GM19397 (cell line): ENCODE measurements around the gene ZNF440.
"Not testable (repeated sequence)": the region's sequence is repeated elsewhere in the genome, so short reads cannot be mapped to it uniquely, and the experiment has no call there.

Experiments
- ATAC-seq: cut with Tn5 transposase; IDR thresholded peaks from one replicate; pipeline ENCODE4 v1.9.1; 2021; ENCODE audit warnings: mild to moderate bottlenecking, moderate library complexity; ENCODE audit not compliant: unreplicated experiment

The ZNF440 gene

DNA sequence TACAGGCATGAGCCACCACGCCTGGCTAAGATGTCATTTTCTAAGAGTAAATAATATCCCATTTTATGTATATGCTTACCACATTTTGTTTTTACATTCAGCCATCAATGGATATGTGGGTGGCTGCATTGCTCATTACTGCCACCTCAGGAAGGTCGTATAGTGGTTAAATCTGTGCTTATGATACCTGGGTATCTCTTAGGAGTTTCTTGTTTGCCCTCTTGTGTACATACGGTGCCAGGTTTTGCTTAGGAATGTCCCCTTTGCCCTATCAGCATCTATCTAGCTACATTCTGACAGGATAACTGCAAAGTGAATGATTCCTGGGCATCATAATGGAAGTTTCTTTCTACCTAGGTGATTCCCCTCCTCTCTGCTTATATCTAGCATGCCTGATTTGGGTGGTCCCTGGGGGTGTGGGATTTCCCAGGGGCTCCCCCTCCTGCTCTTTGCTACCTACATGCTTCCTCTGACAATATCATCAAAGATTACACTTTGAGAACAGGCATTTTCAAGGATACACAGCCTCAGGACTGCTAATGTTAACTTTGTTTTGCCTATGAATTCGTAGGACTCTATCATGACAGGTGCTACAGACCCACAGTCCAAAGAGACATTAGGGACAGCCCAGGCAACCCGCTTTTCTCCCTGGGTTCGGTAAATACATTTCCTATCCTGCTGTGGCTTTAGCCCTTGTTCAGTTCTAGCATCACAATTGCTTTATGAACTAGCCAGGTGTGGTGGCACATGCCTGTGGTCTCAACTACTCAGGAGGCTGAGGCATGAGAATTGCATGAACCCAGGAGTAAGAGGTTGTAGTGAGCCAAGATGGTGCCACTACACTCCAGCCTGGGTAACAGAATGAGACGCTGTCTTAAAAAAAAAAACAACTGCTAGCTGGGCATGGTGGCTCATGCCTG is 15.1 kb downstream of the ZNF440 start:
- ATAC-seq, result not testable (repeated sequence)

DNA sequence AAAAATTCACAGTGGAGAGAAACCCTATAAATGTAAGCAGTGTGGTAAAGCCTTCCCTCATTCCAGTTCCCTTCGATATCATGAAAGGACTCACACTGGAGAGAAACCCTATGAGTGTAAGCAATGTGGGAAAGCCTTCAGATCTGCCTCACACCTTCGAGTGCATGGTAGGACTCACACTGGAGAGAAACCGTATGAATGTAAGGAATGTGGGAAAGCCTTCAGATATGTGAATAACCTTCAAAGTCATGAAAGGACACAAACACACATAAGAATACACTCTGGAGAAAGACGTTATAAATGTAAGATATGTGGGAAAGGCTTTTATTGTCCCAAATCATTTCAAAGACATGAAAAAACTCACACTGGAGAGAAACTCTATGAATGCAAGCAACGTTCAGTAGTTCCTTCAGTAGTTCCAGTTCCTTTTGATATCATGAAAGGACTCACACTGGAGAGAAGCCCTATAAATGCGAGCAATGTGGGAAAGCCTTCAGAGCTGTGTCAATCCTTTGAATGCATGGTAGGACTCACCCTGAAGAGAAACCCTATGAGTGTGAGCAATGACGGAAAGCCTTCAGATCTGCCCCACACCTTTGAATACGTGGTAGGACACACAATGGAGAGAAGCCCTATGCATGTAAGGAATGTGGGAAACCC is 18.3 kb downstream of the ZNF440 start:
- no peak for ATAC-seq

DNA sequence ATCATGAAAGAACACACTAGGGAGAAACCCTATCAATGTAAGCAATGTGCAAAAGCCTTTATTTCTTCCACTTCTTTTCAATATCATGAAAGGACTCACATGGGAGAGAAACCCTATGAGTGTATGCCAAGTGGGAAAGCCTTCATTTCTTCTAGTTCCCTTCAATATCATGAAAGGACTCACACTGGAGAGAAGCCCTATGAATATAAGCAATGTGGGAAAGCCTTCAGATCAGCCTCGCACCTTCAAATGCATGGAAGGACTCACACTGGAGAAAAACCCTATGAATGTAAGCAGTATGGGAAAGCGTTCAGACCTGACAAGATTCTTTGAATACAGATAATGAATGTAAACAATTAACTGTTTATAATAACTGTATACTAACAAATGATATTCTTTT is 19.5 kb downstream of the ZNF440 start:
- ATAC-seq, result no peak

DNA sequence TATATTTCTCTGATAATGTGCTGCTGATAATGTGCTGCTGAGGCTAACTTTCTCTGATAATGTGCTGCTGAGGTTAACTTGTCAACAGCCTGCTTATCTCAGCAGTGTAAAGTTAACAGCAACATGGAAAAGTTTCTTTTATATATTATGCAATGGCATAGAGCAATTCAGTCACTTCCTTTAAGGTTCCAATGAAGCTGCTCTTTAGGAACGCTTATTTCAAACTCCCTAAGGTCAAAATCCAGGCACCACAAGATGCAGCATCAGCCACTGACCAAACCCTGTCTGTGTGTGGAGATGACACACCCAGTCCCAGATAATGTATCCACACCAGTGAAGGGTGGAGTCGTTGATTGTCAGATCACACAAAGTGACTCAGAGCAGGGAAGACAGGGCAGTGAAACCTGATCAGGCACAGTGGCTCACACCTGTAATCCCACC is 21.6 kb downstream of the ZNF440 start:
- not testable (repeated sequence) for ATAC-seq

DNA sequence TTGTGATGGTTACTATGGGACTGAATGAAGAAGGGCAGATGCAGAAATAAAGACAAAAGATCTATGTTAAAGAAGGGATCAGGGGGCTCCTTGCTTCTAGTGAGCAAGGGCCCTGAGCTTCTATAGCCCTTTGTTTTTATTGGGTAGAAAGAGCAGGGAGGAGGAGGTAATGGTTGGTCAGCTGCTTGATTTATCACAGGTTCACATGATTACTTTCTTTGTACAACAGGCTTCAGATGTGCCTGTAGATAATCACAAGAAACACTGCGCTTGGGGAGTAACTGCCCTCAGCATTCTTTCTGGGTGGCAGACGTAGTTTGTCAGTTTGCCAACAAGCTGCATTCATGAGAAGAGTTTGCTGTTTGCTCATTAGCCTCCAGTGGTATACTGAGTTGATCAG is 29.6 kb downstream of the ZNF440 start:
- no peak for ATAC-seq

DNA sequence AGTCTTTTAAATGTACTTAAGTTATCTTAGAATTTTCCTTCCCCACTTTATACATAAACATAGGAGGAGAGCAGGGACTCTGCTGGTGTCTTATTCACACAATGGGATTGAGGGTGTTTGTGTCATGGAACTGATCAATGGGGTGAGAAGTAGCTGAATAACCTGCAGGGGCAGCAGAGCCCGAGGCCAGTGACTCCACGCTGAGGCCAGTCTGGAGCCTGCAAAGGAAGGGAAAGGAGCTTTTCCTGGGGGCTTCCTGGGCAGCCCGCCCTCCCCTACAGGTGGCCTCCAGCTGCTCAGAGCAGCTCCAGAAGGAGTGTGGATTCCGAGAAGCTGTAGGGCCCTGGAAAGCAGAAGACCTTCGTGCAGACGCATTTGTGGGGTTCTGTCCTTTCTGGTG is 33.5 kb downstream of the ZNF440 start:
- ATAC-seq, result not testable (repeated sequence)

DNA sequence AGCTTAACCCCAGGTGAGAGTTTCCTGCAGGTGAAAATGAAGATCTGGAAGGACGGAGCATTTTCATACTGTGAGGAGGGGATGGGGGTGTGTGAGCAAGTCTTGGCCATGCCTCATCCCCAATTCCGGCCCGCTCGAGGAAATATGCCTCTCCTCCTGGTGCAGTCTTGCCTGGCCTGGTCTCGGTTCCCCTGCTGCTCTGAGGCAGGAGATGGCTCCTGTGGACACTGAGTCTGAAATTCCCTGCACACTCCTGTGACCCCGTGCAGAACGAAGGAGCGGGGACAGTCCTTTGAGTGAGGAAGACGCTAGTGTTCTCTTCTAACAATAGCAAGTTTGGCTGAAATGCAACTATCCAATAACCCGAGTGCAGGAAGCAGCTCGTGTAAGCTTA is 34.1 kb downstream of the ZNF440 start:
- ATAC-seq, result no peak

DNA sequence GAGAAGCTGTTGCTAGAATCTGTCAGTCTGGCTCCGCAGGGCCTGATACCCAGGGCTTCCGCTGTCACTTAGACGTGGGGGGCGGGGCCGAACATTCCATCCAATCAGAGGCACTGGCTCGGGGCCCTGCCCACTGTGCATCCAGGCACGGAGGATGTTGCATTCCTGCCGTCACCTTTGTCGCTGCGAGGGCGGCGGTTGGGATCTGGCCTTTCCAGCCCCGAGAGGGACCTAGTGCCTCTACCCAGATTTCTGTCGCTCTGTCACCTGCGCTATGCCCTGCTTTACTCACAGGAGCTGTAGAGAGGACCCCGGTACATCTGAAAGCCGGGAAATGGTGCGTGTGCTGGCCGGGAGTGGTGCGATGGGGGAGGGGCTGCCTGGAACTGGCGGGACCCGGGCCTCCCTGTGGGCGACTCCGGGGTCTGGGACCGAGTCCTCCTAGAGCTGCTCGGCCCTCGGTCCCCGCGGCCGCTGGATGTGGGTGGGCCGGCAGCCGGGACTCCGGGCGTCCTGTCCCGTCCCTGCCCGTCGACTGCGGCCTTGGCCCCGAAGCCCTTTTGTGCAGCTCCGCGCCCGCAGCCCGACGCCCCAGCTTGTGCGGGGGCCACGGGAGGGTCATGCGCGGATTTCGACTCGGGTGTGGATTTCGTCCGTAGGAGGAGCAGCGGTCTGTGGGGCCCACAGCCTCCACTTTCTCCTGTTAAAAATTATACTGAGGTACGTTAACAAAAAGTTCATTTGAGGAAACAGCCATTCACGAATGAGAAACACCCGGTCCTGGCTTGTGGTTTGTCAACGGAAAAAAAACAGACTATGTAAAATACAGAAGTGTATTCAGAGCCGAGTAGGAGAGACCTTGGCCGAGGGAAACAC is 34.8 kb downstream of the ZNF440 start, which contains the start of gene ZNF439:
Gene ZNF439 (plus strand): TSS at position 133 of the 876 bp plus-strand sequence. CDS start 142 bp downstream, at position 275.
- ATAC-seq, result peak; percentile 91

DNA sequence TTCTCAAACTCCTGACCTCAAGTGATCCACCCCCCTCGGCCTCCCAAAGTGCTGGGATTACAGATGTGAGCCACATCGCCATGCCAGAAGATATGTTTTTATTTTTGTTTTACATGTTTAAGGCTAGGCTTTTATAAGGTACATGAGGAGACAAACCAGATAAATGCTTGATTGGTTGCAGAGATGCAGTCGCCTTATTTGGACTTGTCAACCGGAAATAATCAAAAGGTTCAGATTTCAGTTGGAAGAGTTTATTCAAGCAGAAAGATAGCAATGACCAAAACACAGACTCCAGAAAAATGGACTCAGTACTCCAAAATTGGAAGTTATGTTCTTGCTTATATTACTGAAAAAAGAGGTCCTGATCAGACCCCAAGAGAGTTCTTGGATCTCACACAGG is 36.2 kb downstream of the ZNF440 start:
- ATAC-seq, result not testable (repeated sequence)

DNA sequence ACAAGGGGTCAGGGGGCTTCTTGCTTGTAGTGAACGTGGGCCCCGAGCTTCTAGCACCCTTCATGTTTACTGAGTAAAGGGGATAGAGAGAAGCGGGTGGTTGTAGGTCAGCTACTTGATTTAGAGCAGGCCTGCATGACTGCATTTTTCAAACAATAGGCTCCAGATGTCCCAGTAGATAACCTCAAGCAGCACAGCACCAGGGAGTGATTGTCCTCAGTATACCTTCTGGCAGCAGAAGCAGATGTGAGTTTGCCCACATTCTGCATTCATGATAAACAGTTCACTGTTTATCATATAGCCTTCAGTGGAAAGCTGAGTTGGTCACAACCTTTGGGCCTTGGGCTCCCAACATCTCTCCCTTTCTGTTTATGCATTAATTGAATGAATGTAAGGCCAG is 39.3 kb downstream of the ZNF440 start:
- ATAC-seq, result no peak

DNA sequence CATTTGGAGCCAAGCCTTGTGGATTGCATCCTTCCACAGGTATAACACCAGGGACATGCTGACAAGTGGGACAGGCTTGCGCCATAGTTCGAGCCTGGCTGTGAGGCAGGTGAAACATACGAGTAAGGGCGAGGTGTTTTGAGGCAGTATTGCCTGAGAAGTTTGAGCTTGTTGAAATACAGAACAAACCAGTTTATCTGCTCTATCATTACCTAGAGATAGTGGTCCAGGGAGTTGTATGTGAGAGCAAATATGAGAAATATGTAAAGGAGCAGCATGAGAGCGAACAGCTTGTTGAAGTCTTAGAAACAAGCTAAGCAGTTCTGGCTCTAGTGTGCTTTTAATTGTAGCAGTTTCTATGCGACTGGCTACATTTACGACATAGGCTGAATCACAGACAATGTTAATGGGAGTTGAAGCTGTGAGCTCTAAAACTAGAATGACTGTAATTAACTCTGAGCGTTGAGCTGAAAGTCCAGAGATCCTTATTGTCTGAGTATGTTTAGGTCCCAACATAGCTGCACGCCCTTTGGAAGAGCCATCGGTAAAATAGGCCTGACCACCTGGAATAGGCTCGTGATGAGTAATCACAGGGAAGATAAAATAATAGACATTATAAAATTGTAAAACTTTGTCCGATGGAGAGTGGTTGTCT is 42.6 kb downstream of the ZNF440 start:
- no peak for ATAC-seq

DNA sequence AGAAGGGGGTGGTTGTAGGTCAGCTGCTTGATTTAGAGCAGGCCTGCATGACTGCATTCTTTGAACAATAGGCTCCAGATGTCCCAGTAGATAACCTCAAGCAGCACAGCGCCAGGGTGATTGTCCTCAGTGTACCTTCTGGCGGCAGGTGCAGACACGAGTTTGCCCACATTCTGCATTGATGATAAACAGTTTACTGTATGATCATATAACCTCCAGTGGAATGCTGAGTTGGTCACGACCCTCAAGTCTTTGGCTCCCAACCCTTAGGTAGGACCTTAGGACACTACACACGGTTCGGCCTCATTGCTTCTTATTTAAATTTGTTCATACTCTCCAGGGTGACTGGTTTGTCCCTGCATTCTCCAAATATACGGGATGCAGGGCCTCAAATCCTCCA is 46.6 kb downstream of the ZNF440 start:
- no peak for ATAC-seq

DNA sequence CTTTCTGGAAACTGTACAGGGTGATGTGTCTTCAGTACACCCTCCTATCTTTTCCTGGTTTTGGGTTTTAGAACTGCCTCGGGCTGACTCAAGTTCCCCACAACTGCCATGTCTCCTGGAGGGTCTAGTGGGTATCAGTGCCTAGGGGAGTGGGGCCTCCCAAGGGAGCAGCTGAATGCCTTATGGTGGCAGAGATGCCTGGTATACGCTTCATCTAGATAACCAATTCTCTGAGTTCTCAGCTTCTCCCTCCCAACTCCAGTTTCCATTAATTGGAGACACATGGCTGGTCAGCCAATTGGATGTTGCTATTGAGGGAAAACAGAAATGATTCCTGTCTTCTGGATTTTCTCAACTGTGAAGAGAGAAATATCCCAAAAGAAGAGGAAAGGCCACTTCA is 47.2 kb downstream of the ZNF440 start:
- ATAC-seq, result no peak

DNA sequence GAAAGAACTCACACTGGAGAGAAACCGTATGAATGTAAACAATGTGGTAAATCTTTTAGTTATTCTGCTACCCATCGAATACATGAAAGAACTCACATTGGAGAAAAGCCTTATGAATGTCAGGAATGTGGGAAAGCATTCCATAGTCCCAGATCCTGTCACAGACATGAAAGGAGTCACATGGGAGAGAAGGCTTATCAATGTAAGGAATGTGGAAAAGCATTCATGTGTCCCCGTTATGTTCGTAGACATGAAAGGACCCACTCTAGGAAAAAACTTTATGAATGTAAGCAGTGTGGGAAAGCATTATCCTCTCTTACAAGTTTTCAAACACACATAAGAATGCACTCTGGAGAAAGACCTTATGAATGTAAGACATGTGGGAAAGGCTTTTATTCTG is 53.7 kb downstream of the ZNF440 start:
- ATAC-seq, result not testable (repeated sequence)

DNA sequence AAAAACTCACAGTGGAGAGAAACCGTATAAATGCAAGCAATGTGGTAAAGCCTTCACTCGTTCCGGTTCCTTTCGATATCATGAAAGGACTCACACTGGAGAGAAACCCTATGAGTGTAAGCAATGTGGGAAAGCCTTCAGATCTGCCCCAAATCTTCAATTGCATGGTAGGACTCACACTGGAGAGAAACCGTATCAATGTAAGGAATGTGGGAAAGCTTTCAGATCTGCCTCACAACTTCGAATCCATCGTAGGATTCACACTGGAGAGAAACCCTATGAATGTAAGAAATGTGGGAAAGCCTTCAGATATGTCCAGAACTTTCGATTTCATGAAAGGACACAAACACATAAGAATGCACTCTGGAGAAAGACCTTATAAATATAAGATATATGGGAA is 54.1 kb downstream of the ZNF440 start:
- no peak for ATAC-seq

DNA sequence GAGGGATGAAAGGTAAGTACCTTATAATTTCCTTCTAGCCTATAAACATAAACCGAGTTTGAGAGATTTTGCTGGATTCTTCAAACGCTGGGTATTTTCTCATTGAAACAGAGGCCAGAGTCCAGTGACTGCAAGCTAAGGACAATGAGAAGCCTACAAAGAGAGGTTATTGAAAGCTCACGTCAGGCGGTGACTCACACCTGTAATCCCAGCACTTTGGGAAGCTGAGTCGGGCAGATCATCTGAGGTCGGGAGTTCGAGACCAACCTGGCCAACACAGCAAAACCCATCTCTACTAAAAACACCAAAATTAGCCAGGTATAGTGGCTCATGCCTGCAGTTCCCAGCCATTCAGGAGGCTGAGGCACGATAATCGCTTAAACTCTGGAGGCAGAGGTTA is 58.6 kb downstream of the ZNF440 start:
- no peak for ATAC-seq

DNA sequence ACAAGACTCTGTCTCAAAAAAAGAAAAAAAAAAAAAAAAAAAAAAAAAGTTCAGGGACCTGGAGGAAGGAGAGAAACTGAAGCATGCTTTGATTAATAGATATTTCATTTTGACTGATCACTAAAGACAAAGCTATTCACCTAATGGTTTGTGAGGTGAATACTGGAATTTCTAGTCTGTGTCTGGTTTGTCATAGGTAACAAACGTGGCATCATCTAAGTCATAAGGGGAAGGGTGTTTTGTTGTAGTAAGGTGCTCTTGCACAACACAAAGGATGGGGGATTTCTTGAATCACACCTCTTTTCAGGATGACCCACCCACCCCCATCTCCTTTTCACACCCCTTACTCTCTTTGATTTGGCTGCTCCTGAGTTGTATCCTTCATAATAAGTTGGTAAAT is 59.7 kb downstream of the ZNF440 start:
- no peak for ATAC-seq

DNA sequence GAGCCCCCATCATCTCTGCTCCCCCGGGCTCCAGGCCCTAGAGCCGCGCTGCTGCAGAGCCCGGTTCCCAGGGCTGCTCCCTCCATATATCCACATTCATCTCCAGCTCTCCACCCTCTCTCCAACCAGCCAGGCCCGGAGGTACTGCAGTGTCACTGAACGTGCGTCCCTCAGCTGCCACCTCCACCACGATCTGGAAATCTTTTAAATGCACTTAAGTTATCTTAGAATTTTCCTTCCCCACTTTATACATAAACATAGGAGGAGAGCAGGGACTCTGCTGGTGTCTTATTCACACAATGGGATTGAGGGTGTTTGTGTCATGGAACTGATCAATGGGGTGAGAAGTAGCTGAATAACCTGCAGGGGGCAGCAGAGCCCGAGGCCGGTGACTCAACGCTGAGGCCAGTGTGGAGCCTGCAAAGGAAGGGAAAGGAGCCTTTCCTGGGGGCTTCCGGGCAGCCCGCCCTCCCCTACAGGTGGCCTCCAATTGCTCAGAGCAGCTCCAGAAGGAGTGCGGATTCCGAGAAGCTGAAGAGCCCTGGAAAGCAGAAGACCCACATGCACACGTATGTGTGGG is 65.7 kb downstream of the ZNF440 start:
- not testable (repeated sequence) for ATAC-seq

DNA sequence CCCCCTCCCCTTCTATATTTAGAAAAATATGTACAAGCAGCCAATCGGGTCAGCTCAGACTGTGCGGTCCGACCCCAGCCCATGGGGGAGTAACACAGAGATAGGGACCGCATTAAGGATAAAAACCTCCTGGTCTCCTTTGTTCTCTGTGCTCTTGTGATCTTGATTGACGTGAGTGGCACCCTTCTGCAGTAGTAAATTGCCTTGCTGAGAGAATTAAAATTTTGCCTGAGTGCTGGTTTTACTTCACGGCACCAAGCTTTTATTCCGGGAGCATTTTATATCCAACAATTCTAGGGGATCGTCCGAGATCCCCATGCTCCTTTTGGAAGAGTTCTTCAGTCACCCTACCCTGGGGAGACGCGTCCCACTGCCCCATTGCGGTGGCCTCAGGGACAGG is 66.5 kb downstream of the ZNF440 start:
- ATAC-seq, result no peak

DNA sequence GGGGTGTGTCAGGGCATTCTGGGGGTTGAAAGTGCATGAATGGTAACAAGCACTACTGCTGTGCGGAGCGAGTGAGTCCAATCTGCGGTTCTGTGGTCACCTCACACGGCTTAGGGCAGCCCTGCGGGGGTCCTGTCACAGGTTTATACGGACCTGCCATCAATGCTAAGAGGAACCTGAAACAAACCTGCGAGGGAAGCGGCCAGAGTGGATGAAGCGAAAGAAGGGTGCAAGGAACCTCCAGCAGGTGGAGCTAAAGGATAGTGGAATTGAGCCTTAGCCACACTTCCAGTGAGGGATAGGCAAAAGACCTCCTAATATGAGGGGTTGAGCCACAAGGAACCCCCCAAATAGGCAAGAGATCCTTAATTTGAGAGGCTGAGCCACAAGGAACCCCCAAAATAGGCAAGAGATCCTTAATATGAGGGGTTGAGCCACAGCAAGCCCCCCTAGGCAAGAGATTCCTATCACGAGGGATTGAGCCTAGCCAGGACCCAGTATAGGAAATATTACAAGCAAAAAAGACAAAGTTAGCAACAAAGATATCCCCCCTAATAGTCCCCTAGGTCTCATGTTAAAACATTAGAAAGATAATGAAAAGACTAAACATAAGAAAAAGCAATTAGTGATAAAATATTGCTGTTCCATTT is 67.2 kb downstream of the ZNF440 start:
- ATAC-seq, result no peak
